Left lung (tissue), 10 donors: ENCODE measurements around the gene POLDIP3. TPM values are rescaled to one million over a fixed set of nuclear protein-coding genes. Genes with fewer than 3 reads are reported as not detected.

Experiments used
- ATAC-seq: fragments of 200-7000 bp; cut with Tn5 transposase; one replicate; pipeline ENCODE4 v1.9.1; 2020; ENCODE audit warnings: moderate library complexity
- DNase-seq, 4 donors: peaks; one replicate each; pipeline ENCODE4 v3.0.0-alpha.2; 2013 to 2020
- H3K27ac ChIP-seq, 2 donors: fragments of 200-600 bp; sonication (generic) in 1 of 2; one replicate each; pipeline versions ENCODE4 v1.5.0 to v1.8.0; 2020 to 2021
- H3K27me3 ChIP-seq, 2 donors: fragments of 200-600 bp; sonication (generic) in 1 of 2; one replicate each; pipeline versions ENCODE4 v1.5.0 to v1.8.0; 2020 to 2021
- H3K36me3 ChIP-seq, 2 donors: fragments of 200-600 bp; sonication (generic) in 1 of 2; one replicate each; pipeline versions ENCODE4 v1.5.0 to v1.8.0; 2020 to 2021
- H3K4me1 ChIP-seq, 2 donors: fragments of 200-600 bp; one replicate each; pipeline ENCODE4 v1.8.0; 2021
- H3K4me3 ChIP-seq, 2 donors: fragments of 200-600 bp; sonication (generic) in 1 of 2; one replicate each; pipeline versions ENCODE4 v1.5.0 to v1.8.0; 2020 to 2021; ENCODE audit warnings: mild to moderate bottlenecking in 1 of 2
- H3K9me3 ChIP-seq, 2 donors: fragments of 200-600 bp; sonication (generic) in 1 of 2; one replicate each; pipeline versions ENCODE4 v1.5.0 to v1.8.0; 2020 to 2021
- CTCF ChIP-seq, 2 donors: fragments of 200-600 bp; sonication (generic) in 1 of 2; IDR thresholded peaks; one replicate each; pipeline versions ENCODE4 v1.5.0 to v1.8.0; 2021; ENCODE audit warnings: antibody characterized with exemption in 2 of 2
- intact Hi-C, 2 donors: fragments of 100-400 bp; cut with DNase I; formaldehyde crosslinking; loops; one replicate each; pipeline versions ENCODE4 v1.11.2 to v1.14.2; 2022
- polyA plus RNA-seq, 6 donors: library from polyadenylated mRNA; unstranded; fragments of 120-200 nt; gene quantifications; one replicate each; pipeline ENCODE4 v1.2.1, GENCODE V29; 2013; ENCODE audit not compliant: insufficient read length in 6 of 6
- total RNA-seq, 2 donors: library from RNA; stranded (reverse); fragmentation: NEBNext Ultra II Directional; extraction: Animal tissue kit (Norgen Biotek cat#: 25700); gene quantifications; one replicate each; pipeline ENCODE4 v1.2.1, GENCODE V29; 2021
- donor health status: DM: no; HTN: yes; CAD: no.
- donor health status: DM: no; HTN: no; CAD: no.

The POLDIP3 gene
- total and polyA plus RNA-seq, 8 donors = 56.6 to 126 (median 108) TPM

GRCh38 chr22:42641801-42642413 lies 27.2 kb upstream of the POLDIP3 start:
- TF ChIP-seq CTCF (IDR thresholded peaks at IDR 0.05) = no peak
- Histone ChIP-seq H3K4me1 (peaks cover 38 to 63% of the 10 kb centered on the region in 2 donors), H3K36me3 (no peaks in the 10 kb centered on the region), H3K27ac (peak overlapping the region; percentile 60 to 82), H3K9me3 (no peaks in the 10 kb centered on the region), H3K27me3 (no peaks in the 10 kb centered on the region), H3K4me3 (no peak overlapping the region)
- intact Hi-C loops = no loop called here
- ATAC-seq = no peak
- DNase-seq = no peak

GRCh38 chr22:42639541-42640241 lies 25.0 kb upstream of the POLDIP3 start:
- Histone ChIP-seq H3K9me3 (no peaks in the 10 kb centered on the region), H3K4me1 (peaks cover 16 to 58% of the 10 kb centered on the region in 2 donors), H3K4me3 (no peak overlapping the region), H3K27ac (no peak overlapping the region), H3K36me3 (peaks cover 0 to 21% of the 10 kb centered on the region in 2 donors), H3K27me3 (no peaks in the 10 kb centered on the region)
- intact Hi-C loops = no loop called here
- ATAC-seq = no peak
- DNase-seq = no peak
- no peak for TF ChIP-seq CTCF (IDR thresholded peaks at IDR 0.05)

GRCh38 chr22:42637555-42637954 lies 22.9 kb upstream of the POLDIP3 start:
- no peak overlapping the region for H3K27ac ChIP-seq
- ATAC-seq = no peak
- intact Hi-C loops = no loop called here
- peaks cover 0 to 37% of the 10 kb centered on the region in 2 donors for H3K4me1 ChIP-seq
- DNase-seq = no peak
- H3K27me3 ChIP-seq = no peaks in the 10 kb centered on the region
- H3K4me3 ChIP-seq = no peak overlapping the region
- peaks cover 0 to 43% of the 10 kb centered on the region in 2 donors for H3K36me3 ChIP-seq
- no peak for TF ChIP-seq CTCF (IDR thresholded peaks at IDR 0.05)
- H3K9me3 ChIP-seq = no peaks in the 10 kb centered on the region

- no peak overlapping the region for H3K4me3 ChIP-seq
- no peak for ATAC-seq
- H3K4me1 ChIP-seq = peaks cover 0 to 26% of the 10 kb centered on the region in 2 donors
- no peaks in the 10 kb centered on the region for H3K27me3 ChIP-seq
- no peaks in the 10 kb centered on the region for H3K9me3 ChIP-seq
- H3K36me3 ChIP-seq = peaks cover 0 to 53% of the 10 kb centered on the region in 2 donors
- TF ChIP-seq CTCF (IDR thresholded peaks at IDR 0.05) = no peak
- intact Hi-C loops = no loop called here
- DNase-seq = no peak
- H3K27ac ChIP-seq = no peak overlapping the region
Observed at GRCh38 chr22:42636506-42636905, 21.8 kb upstream of the POLDIP3 start.

DNA sequence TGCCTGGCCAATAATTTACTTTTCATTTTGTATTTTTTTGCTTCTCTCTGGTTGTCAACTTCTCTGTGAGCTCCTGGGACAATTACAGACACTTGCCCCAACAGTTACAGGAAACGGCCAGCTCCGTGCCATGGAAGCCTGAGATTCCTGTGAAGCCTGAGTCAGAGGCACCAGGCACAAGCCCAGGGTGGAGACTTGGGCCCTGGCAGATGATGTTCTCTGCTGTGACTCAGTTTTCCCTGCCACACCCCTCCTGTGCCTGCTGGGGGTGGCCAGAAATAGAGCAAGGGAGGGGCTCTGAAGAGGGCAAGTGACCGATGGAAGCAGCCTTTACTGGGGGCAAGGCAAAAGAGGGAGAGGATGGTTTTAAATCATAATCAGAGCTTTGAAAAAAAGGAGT lies 20.8 kb upstream of the POLDIP3 start:
- no peak for TF ChIP-seq CTCF (IDR thresholded peaks at IDR 0.05)
- H3K36me3 ChIP-seq = peaks cover 0 to 63% of the 10 kb centered on the region in 2 donors
- no peak overlapping the region for H3K4me3 ChIP-seq
- DNase-seq (peak in 1 of 4 donors; percentile 67), ATAC-seq (peak; percentile 86)
- no peaks in the 10 kb centered on the region for H3K27me3 ChIP-seq
- H3K9me3 ChIP-seq = no peaks in the 10 kb centered on the region
- H3K4me1 ChIP-seq = peaks cover 0 to 22% of the 10 kb centered on the region in 2 donors
- peak overlapping the region; percentile 45 to 71 for H3K27ac ChIP-seq
- intact Hi-C loops = no loop called here
